ENCODE measurements around the gene MIPOL1.
A peak's percentile ranks its signal among the peaks of the same experiment; 100 is the strongest.
"Not testable (repeated sequence)": the region's sequence is repeated elsewhere in the genome, so short reads cannot be mapped to it uniquely, and the experiment has no call there.

Gene MIPOL1
- 0 to 12.2 (median 0.08) reads per million in 17 experiments for total RNA-seq

- DNase-seq = peak; percentile 23 to 73 (median 38)
These were observed at the start of gene MIPOL1 for GRCh38 chr14:37197421-37198272. Gene MIPOL1 (plus strand): TSS chr14:37197937. CDS start chr14:37247889, 49,952 bp downstream.

- DNase-seq = peak in 3 of 4 experiments; percentile 33 to 68 (median 54)
These were observed 47.3 kb upstream of the MIPOL1 start for GRCh38 chr14:37150414-37150813.

GRCh38 chr14:37153005-37153404 is 44.7 kb upstream of the MIPOL1 start:
- DNase-seq = no peak

GRCh38 chr14:37153483-37153882 is 44.3 kb upstream of the MIPOL1 start:
- no peak for DNase-seq

- no peak for DNase-seq
These were observed 39.8 kb upstream of the MIPOL1 start for GRCh38 chr14:37157987-37158386.

- not testable (repeated sequence) for DNase-seq
These were observed 35.4 kb upstream of the MIPOL1 start for GRCh38 chr14:37162307-37162706.

GRCh38 chr14:37165794-37166193 is 31.9 kb upstream of the MIPOL1 start:
- DNase-seq = no peak

- no peak for DNase-seq
These were observed 30.3 kb upstream of the MIPOL1 start for GRCh38 chr14:37167151-37168047.

GRCh38 chr14:37168721-37169120 is 29.0 kb upstream of the MIPOL1 start:
- DNase-seq = no peak

GRCh38 chr14:37170237-37170636 is 27.5 kb upstream of the MIPOL1 start:
- no peak for DNase-seq

- no peak for DNase-seq
These were observed 26.7 kb upstream of the MIPOL1 start for GRCh38 chr14:37170993-37171392.

GRCh38 chr14:37171678-37172023 is 26.1 kb upstream of the MIPOL1 start:
- no peak for DNase-seq

- DNase-seq = peak in 3 of 4 experiments; percentile 8 to 12 (median 9)
These were observed 25.5 kb upstream of the MIPOL1 start, which contains the start of gene SLC25A21 for GRCh38 chr14:37172024-37172869. Gene SLC25A21 (minus strand): TSS chr14:37172606.

GRCh38 chr14:37172936-37173614 is 24.7 kb upstream of the MIPOL1 start:
- no peak for DNase-seq

GRCh38 chr14:37179896-37180502 is 17.7 kb upstream of the MIPOL1 start:
- no peak for DNase-seq

- DNase-seq = not testable (repeated sequence)
These were observed 16.9 kb upstream of the MIPOL1 start for GRCh38 chr14:37180886-37181285.

GRCh38 chr14:37181441-37181840 is 16.3 kb upstream of the MIPOL1 start:
- no peak for DNase-seq

GRCh38 chr14:37184520-37184919 is 13.2 kb upstream of the MIPOL1 start:
- not testable (repeated sequence) for DNase-seq

GRCh38 chr14:37185670-37186069 is 12.1 kb upstream of the MIPOL1 start:
- no peak for DNase-seq

GRCh38 chr14:37186865-37187264 is 10.9 kb upstream of the MIPOL1 start:
- no peak for DNase-seq

GRCh38 chr14:37187294-37187693 is 10.4 kb upstream of the MIPOL1 start:
- DNase-seq = no peak

Measured in suppressor macrophage (primary cell).